Measurements from ENCODE around the gene PTPRC.

Gene PTPRC

GRCh38 chr1:198648592-198648991 is 9.8 kb downstream of the PTPRC start:
- H3K4me3 ChIP-seq (ENCODE audit: low read depth, low read length), result no peak overlapping the region

GRCh38 chr1:198649232-198649967 is 10.6 kb downstream of the PTPRC start:
- Histone ChIP-seq H3K4me1 (ENCODE audit: control insufficient read depth, insufficient read depth, low read length) (peaks cover 17% of the 10 kb centered on the region), H3K36me3 (ENCODE audit: control insufficient read depth, insufficient read depth, low read length) (no peaks in the 10 kb centered on the region), H3K27ac (ENCODE audit: low read depth, low read length) (no peak overlapping the region), H3K9ac (ENCODE audit: low read depth, low read length) (no peak overlapping the region), H3K27me3 (ENCODE audit: control insufficient read depth, insufficient read depth, low read length) (no peaks in the 10 kb centered on the region), H3K4me3 (ENCODE audit: low read depth, low read length) (no peak overlapping the region), H3K9me3 (ENCODE audit: control insufficient read depth, insufficient read depth, low read length) (no peaks in the 10 kb centered on the region)

More at GRCh38 chr1:198648592-198648991, 9.8 kb downstream of the PTPRC start:
- Histone ChIP-seq H3K4me1 (ENCODE audit: control insufficient read depth, insufficient read depth, low read length) (peaks cover 17% of the 10 kb centered on the region), H3K27ac (ENCODE audit: low read depth, low read length) (no peak overlapping the region), H3K9me3 (ENCODE audit: control insufficient read depth, insufficient read depth, low read length) (no peaks in the 10 kb centered on the region), H3K36me3 (ENCODE audit: control insufficient read depth, insufficient read depth, low read length) (no peaks in the 10 kb centered on the region), H3K9ac (ENCODE audit: low read depth, low read length) (no peak overlapping the region), H3K27me3 (ENCODE audit: control insufficient read depth, insufficient read depth, low read length) (no peaks in the 10 kb centered on the region)

DNA sequence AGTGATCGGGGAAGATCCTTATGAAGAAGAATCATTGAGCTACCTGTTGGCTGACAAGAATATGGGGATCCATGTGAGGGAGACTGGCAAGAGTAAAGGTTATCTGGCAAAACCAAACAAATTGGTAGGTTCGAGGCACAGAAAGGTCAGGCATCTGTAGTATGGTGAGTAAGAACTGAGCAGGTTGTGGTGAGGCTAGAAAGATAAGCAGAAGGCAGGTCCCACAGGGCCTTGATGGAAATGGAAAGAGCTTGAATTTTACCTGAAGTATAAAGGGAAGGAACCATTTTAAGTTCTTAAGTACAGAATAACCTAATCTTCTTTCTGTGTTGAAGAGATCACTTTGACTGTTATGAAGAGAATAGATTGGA is 11.1 kb downstream of the PTPRC start:
- H3K4me3 ChIP-seq (ENCODE audit: low read depth, low read length), result no peak overlapping the region
- no peaks in the 10 kb centered on the region for H3K36me3 ChIP-seq (ENCODE audit: control insufficient read depth, insufficient read depth, low read length)
- no peaks in the 10 kb centered on the region for H3K27me3 ChIP-seq (ENCODE audit: control insufficient read depth, insufficient read depth, low read length)
- peaks cover 17% of the 10 kb centered on the region for H3K4me1 ChIP-seq (ENCODE audit: control insufficient read depth, insufficient read depth, low read length)
- H3K27ac ChIP-seq (ENCODE audit: low read depth, low read length), result no peak overlapping the region
- no peak overlapping the region for H3K9ac ChIP-seq (ENCODE audit: low read depth, low read length)
- H3K9me3 ChIP-seq (ENCODE audit: control insufficient read depth, insufficient read depth, low read length), result no peaks in the 10 kb centered on the region

DNA sequence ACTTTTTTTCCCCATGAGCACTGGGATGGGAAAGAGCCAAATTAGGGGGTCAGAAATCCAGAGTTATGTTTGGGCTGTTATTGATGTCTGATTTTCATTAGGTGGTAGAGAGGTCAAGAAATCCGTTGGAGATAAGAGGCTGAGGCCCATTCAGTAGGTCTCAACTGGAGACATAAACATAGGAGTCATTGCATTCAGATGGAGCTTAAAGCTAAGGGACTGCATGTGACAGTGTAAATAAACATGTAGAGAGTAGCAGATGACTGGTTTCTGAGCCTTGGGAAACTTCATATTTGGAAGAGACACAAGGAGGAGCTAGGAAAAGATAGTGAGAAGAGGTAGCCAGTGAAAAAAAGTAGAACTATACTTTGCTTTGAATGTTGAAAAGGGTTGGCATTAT is 11.7 kb downstream of the PTPRC start:
- no peaks in the 10 kb centered on the region for H3K27me3 ChIP-seq (ENCODE audit: control insufficient read depth, insufficient read depth, low read length)
- no peak overlapping the region for H3K4me3 ChIP-seq (ENCODE audit: low read depth, low read length)
- no peak overlapping the region for H3K27ac ChIP-seq (ENCODE audit: low read depth, low read length)
- no peaks in the 10 kb centered on the region for H3K36me3 ChIP-seq (ENCODE audit: control insufficient read depth, insufficient read depth, low read length)
- H3K9me3 ChIP-seq (ENCODE audit: control insufficient read depth, insufficient read depth, low read length), result no peaks in the 10 kb centered on the region
- H3K4me1 ChIP-seq (ENCODE audit: control insufficient read depth, insufficient read depth, low read length), result peaks cover 17% of the 10 kb centered on the region
- H3K9ac ChIP-seq (ENCODE audit: low read depth, low read length), result no peak overlapping the region

DNA sequence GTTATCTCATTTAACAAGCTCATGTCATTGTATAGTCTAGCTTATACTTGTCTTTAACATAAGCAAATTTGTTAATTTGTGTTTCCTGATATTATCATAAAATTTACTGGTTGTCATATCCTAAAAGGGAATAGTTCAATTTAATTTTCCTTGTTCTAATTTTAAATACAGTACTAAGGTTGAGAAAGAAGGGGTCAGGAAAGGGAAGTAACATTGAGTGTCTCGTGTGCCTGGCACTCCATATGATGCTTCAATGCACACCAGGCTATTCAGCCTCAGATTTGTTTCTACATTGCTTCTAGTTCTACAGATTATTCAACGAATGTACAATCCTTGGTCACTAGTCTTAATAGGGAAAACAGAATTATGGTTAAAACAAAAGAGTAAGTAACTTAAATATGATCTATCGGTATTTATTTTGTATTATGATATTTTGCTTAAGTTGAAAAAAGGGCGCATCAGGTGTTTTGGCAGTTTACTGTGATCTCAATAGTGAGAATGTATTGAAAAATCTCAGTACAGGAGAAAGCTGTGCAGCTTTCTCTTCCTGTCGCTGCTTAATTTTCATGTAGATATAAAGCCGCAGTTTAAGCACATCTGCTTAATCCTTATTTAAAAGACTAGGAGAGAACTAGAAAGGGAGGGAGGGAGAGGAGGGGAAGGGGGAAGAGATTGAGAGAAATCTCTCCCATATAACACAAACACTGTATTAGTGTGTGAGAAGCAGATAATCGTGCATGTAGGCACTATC is 13.0 kb downstream of the PTPRC start:
- H3K27ac ChIP-seq (ENCODE audit: low read depth, low read length), result no peak overlapping the region
- H3K9ac ChIP-seq (ENCODE audit: low read depth, low read length), result no peak overlapping the region
- H3K27me3 ChIP-seq (ENCODE audit: control insufficient read depth, insufficient read depth, low read length), result no peaks in the 10 kb centered on the region
- H3K9me3 ChIP-seq (ENCODE audit: control insufficient read depth, insufficient read depth, low read length), result no peaks in the 10 kb centered on the region
- no peak overlapping the region; the same call in 1 of the 2 replicates for H3K4me3 ChIP-seq (ENCODE audit: low read depth, low read length)
- H3K4me1 ChIP-seq (ENCODE audit: control insufficient read depth, insufficient read depth, low read length), result peaks cover 17% of the 10 kb centered on the region
- no peaks in the 10 kb centered on the region for H3K36me3 ChIP-seq (ENCODE audit: control insufficient read depth, insufficient read depth, low read length)

DNA sequence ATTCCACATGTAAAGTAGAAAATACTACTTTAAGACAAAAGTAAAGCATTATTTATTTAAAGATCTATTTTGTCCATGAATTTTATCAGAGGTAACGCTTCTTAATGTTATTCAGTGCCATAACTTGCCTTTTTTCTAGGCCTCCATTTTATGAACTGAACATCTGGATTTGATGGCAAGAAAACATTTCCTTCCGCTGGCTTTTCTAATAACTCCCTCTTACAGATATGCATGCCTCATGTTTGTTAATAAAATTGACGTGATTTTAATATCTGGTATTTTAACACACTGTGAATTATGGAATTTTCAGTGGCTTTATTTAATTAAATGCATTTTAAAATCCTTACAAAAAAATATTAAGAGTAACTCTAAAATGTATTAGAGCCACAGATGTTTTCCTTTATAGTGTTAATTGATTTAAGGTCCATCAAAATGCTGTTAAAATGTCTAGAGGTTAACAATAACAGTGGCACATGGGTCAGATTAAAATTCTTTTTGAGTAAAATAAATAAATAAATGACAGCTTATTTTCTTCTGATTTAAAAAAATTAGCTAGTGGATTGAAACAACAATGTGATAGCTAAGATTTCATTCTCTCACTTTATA is 15.1 kb downstream of the PTPRC start:
- peaks cover 17% of the 10 kb centered on the region for H3K4me1 ChIP-seq (ENCODE audit: control insufficient read depth, insufficient read depth, low read length)
- H3K9ac ChIP-seq (ENCODE audit: low read depth, low read length), result no peak overlapping the region
- no peak overlapping the region for H3K4me3 ChIP-seq (ENCODE audit: low read depth, low read length)
- no peaks in the 10 kb centered on the region for H3K27me3 ChIP-seq (ENCODE audit: control insufficient read depth, insufficient read depth, low read length)
- no peaks in the 10 kb centered on the region for H3K36me3 ChIP-seq (ENCODE audit: control insufficient read depth, insufficient read depth, low read length)
- no peak overlapping the region for H3K27ac ChIP-seq (ENCODE audit: low read depth, low read length)
- no peaks in the 10 kb centered on the region for H3K9me3 ChIP-seq (ENCODE audit: control insufficient read depth, insufficient read depth, low read length)

DNA sequence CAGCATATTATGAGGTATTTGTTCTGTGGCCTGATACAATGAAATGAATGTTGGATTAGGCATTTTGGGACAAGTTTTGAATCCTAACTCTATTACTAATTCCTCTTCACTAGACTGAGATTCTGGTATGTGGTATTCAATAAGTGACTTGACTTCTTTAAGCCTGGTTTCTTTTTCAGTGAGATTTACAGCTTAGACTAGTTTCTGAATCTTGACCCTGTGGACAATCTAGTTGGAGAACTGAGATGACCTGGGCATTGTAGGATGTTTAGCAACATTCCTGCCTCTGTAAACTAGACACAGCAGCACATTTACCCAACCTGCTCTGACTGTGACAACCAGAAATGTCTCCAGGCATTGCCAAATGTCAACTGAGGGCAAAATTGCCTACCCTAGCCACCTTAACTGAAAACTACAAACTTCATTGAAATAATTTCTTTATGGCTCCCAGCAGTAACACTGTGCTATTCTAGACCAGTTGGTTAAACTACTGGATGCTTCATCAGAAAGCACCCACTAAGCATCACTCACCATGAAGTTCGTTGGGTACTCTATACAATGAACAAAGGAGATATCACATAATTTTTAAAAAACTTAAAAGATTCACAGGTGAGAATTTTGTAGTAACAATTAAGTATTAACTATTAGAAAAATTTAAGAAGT is 16.8 kb downstream of the PTPRC start:
- H3K27ac ChIP-seq (ENCODE audit: low read depth, low read length), result no peak overlapping the region
- H3K27me3 ChIP-seq (ENCODE audit: control insufficient read depth, insufficient read depth, low read length), result no peaks in the 10 kb centered on the region
- H3K4me1 ChIP-seq (ENCODE audit: control insufficient read depth, insufficient read depth, low read length), result peaks cover 17% of the 10 kb centered on the region
- no peak overlapping the region for H3K9ac ChIP-seq (ENCODE audit: low read depth, low read length)
- no peaks in the 10 kb centered on the region for H3K36me3 ChIP-seq (ENCODE audit: control insufficient read depth, insufficient read depth, low read length)
- no peaks in the 10 kb centered on the region for H3K9me3 ChIP-seq (ENCODE audit: control insufficient read depth, insufficient read depth, low read length)
- H3K4me3 ChIP-seq (ENCODE audit: low read depth, low read length), result no peak overlapping the region

- Histone ChIP-seq H3K4me1 (ENCODE audit: control insufficient read depth, insufficient read depth, low read length) (peaks cover 16% of the 10 kb centered on the region), H3K36me3 (ENCODE audit: control insufficient read depth, insufficient read depth, low read length) (no peaks in the 10 kb centered on the region), H3K4me3 (ENCODE audit: low read depth, low read length) (no peak overlapping the region), H3K9ac (ENCODE audit: low read depth, low read length) (no peak overlapping the region), H3K27me3 (ENCODE audit: control insufficient read depth, insufficient read depth, low read length) (no peaks in the 10 kb centered on the region), H3K9me3 (ENCODE audit: control insufficient read depth, insufficient read depth, low read length) (no peaks in the 10 kb centered on the region), H3K27ac (ENCODE audit: low read depth, low read length) (no peak overlapping the region)
Observed at GRCh38 chr1:198656500-198656932, 17.7 kb downstream of the PTPRC start.

GRCh38 chr1:198657550-198658064 is 18.8 kb downstream of the PTPRC start:
- H3K4me1 ChIP-seq (ENCODE audit: control insufficient read depth, insufficient read depth, low read length), result peaks cover 5% of the 10 kb centered on the region
- no peaks in the 10 kb centered on the region for H3K36me3 ChIP-seq (ENCODE audit: control insufficient read depth, insufficient read depth, low read length)
- H3K27ac ChIP-seq (ENCODE audit: low read depth, low read length), result no peak overlapping the region
- no peak overlapping the region for H3K9ac ChIP-seq (ENCODE audit: low read depth, low read length)
- H3K9me3 ChIP-seq (ENCODE audit: control insufficient read depth, insufficient read depth, low read length), result no peaks in the 10 kb centered on the region
- no peaks in the 10 kb centered on the region for H3K27me3 ChIP-seq (ENCODE audit: control insufficient read depth, insufficient read depth, low read length)
- no peak overlapping the region for H3K4me3 ChIP-seq (ENCODE audit: low read depth, low read length)

- no peak overlapping the region for H3K27ac ChIP-seq (ENCODE audit: low read depth, low read length)
- H3K9ac ChIP-seq (ENCODE audit: low read depth, low read length), result no peak overlapping the region
- H3K4me1 ChIP-seq (ENCODE audit: control insufficient read depth, insufficient read depth, low read length), result peaks cover 4% of the 10 kb centered on the region; the same call in 1 of the 2 replicates
Observed at GRCh38 chr1:198660341-198661261, 21.8 kb downstream of the PTPRC start.

More at GRCh38 chr1:198660341-198661261, 21.8 kb downstream of the PTPRC start:
- Histone ChIP-seq H3K27me3 (ENCODE audit: control insufficient read depth, insufficient read depth, low read length) (no peaks in the 10 kb centered on the region), H3K36me3 (ENCODE audit: control insufficient read depth, insufficient read depth, low read length) (no peaks in the 10 kb centered on the region), H3K4me3 (ENCODE audit: low read depth, low read length) (no peak overlapping the region), H3K9me3 (ENCODE audit: control insufficient read depth, insufficient read depth, low read length) (no peaks in the 10 kb centered on the region)
